Aorta (tissue), 5 donors: ENCODE data around the gene ULK4. TPM values are rescaled to one million over a fixed set of nuclear protein-coding genes. Genes with fewer than 3 reads are reported as not detected.

Experiments
- ATAC-seq: fragments of 200-7000 bp; cut with Tn5 transposase; one replicate; pipeline ENCODE4 v1.9.1; 2022; ENCODE audit warnings: moderate library complexity; ENCODE audit not compliant: low FRiP score
- DNase-seq, 2 donors: peaks; one replicate each; pipeline ENCODE4 v3.0.0-alpha.2; 2020
- H3K27ac ChIP-seq, 2 donors: one replicate each; pipeline ENCODE4 v1.5.1; 2013; ENCODE audit warnings: low read length in 2 of 2, mild to moderate bottlenecking in 2 of 2, moderate library complexity in 2 of 2, control low read depth in 1 of 2, inconsistent platforms in 1 of 2, low read depth in 1 of 2
- H3K27me3 ChIP-seq, 2 donors: one replicate each; pipeline ENCODE4 v1.6.1; 2013; ENCODE audit warnings: control low read depth in 1 of 2, low read length in 1 of 2, mild to moderate bottlenecking in 1 of 2, moderate library complexity in 1 of 2; ENCODE audit not compliant: insufficient read depth in 2 of 2, control insufficient read depth in 1 of 2
- H3K36me3 ChIP-seq, 2 donors: one replicate each; pipeline ENCODE4 v1.6.1; 2013; ENCODE audit warnings: control low read depth in 1 of 2, low read length in 1 of 2, mild to moderate bottlenecking in 1 of 2; ENCODE audit not compliant: insufficient read depth in 2 of 2, control insufficient read depth in 1 of 2
- H3K4me1 ChIP-seq, 2 donors: one replicate each; pipeline ENCODE4 v1.6.1; 2013; ENCODE audit warnings: low read length in 2 of 2, control low read depth in 1 of 2, mild to moderate bottlenecking in 1 of 2, moderate library complexity in 1 of 2; ENCODE audit not compliant: insufficient read depth in 2 of 2, control insufficient read depth in 1 of 2
- H3K4me3 ChIP-seq, 2 donors: one replicate each; pipeline ENCODE4 v1.5.1; 2013; ENCODE audit warnings: low read length in 2 of 2, control low read depth in 1 of 2, mild to moderate bottlenecking in 1 of 2
- H3K9me3 ChIP-seq: one replicate; pipeline ENCODE4 v1.6.1; 2013; ENCODE audit warnings: mild to moderate bottlenecking, low read length; ENCODE audit not compliant: control insufficient read depth
- WGBS, 2 donors: extraction: QIAGEN DNeasy Blood & Tissue Kit; methylation state at CpG; one replicate each; pipeline ENCODE4 v1.1.7; 2013; 5-methylcytosine and 5-hydroxymethylcytosine counted together
- intact Hi-C, 2 donors: fragments of 100-400 bp; cut with DNase I; formaldehyde crosslinking; loops; one replicate each; pipeline versions ENCODE4 v1.14.2 to v1.15.0; 2022
- polyA plus RNA-seq, 2 donors: library from polyadenylated mRNA; stranded (reverse); fragments of 200-250 nt; gene quantifications; one replicate each; pipeline ENCODE4 v1.2.3, GENCODE V29; 2013
- total RNA-seq, 2 donors: library from RNA; stranded (reverse); fragmentation: NEBNext Ultra II Directional; extraction: Animal tissue kit (Norgen Biotek cat#: 25700); gene quantifications; one replicate each; pipeline ENCODE4 v1.2.1, GENCODE V29; 2021
- donor health status: healthy with polysubstance abuse.
- donor health status: Bipolar disorder and iron deficiency.
- donor health status: DM: no; HTN: no; CAD: no.
- donor health status: DM: no; HTN: no; CAD: no.
- donor health status: DM: yes; HTN: yes; CAD: no.

The ULK4 gene
- total and polyA plus RNA-seq, 4 donors, result 1.1 to 15.2 (median 7.5) TPM

- no peak for DNase-seq
- no peaks in the 10 kb centered on the region for H3K9me3 ChIP-seq
- H3K27me3 ChIP-seq, result no peaks in the 10 kb centered on the region
- intact Hi-C loops, result no loop called here
- WGBS, 2 donors, result 91 to 94% methylated on average over 4 of the region's 4 CpGs
- no peak for ATAC-seq
- H3K27ac ChIP-seq, result no peak overlapping the region
- H3K4me1 ChIP-seq, result no peaks in the 10 kb centered on the region
- no peak overlapping the region for H3K4me3 ChIP-seq
- H3K36me3 ChIP-seq, result no peaks in the 10 kb centered on the region
Measured at GRCh38 chr3:41485484-41485883, 476.4 kb downstream of the ULK4 start.

GRCh38 chr3:41482134-41482533 is 479.8 kb downstream of the ULK4 start:
- no peaks in the 10 kb centered on the region for H3K9me3 ChIP-seq
- no peaks in the 10 kb centered on the region for H3K36me3 ChIP-seq
- no peak overlapping the region for H3K27ac ChIP-seq
- intact Hi-C loops, result no loop called here
- DNase-seq (no peak), ATAC-seq (no peak)
- WGBS, 2 donors, result 70 to 74% methylated on average over 2 of the region's 2 CpGs
- no peaks in the 10 kb centered on the region for H3K4me1 ChIP-seq
- no peak overlapping the region for H3K4me3 ChIP-seq
- H3K27me3 ChIP-seq, result no peaks in the 10 kb centered on the region

GRCh38 chr3:41478278-41478677 is 483.6 kb downstream of the ULK4 start:
- Histone ChIP-seq H3K4me3 (no peak overlapping the region), H3K9me3 (no peaks in the 10 kb centered on the region), H3K27ac (no peak overlapping the region), H3K36me3 (no peaks in the 10 kb centered on the region), H3K4me1 (no peaks in the 10 kb centered on the region), H3K27me3 (no peaks in the 10 kb centered on the region)
- 16 to 20% methylated on average over 1 of the region's 1 CpG for WGBS, 2 donors
- no peak for ATAC-seq
- no peak for DNase-seq
- intact Hi-C loops, result no loop called here

- intact Hi-C loops, result no loop called here
- DNase-seq (no peak), ATAC-seq (no peak)
- H3K4me3 ChIP-seq, result no peak overlapping the region
- no peak overlapping the region for H3K27ac ChIP-seq
- no peaks in the 10 kb centered on the region for H3K27me3 ChIP-seq
- 90 to 93% methylated on average over 2 of the region's 2 CpGs for WGBS, 2 donors
- H3K36me3 ChIP-seq, result no peaks in the 10 kb centered on the region
- no peaks in the 10 kb centered on the region for H3K4me1 ChIP-seq
- no peaks in the 10 kb centered on the region for H3K9me3 ChIP-seq
Measured at GRCh38 chr3:41477399-41478014, 484.4 kb downstream of the ULK4 start.

DNA sequence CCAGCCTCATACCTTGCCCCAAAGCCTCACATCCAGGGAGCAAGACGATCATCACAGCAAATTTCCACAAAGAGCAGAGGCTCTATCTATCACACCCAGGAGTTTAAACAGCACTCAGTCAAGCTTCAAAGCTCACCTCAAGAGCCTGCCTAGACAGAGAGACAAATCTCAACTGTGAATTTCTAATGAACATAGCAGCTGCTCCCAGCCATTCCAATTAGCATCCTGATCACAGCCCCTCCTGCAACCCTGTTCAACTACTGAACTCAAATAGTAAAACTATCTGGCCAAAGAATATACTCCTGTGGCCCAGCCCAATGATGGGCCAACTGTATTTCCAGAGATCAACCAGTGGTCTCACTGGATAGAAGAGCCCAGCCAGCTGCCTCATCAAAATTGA is 492.8 kb downstream of the ULK4 start:
- no peak for DNase-seq
- no peaks in the 10 kb centered on the region for H3K9me3 ChIP-seq
- intact Hi-C loops, result no loop called here

GRCh38 chr3:41467481-41467880 is 494.4 kb downstream of the ULK4 start:
- no peaks in the 10 kb centered on the region for H3K4me1 ChIP-seq
- H3K9me3 ChIP-seq, result no peaks in the 10 kb centered on the region
- DNase-seq, result no peak
- H3K4me3 ChIP-seq, result no peak overlapping the region
- WGBS, 2 donors, result 81 to 91% methylated on average over 1 of the region's 1 CpG
- H3K36me3 ChIP-seq, result peaks cover 0 to 2% of the 10 kb centered on the region in 2 donors
- intact Hi-C loops, result no loop called here
- no peaks in the 10 kb centered on the region for H3K27me3 ChIP-seq
- H3K27ac ChIP-seq, result no peak overlapping the region
- ATAC-seq, result no peak

More for the DNA sequence above, 492.8 kb downstream of the ULK4 start:
- ATAC-seq, result no peak
- no peaks in the 10 kb centered on the region for H3K27me3 ChIP-seq
- no peak overlapping the region for H3K27ac ChIP-seq
- 93 to 100% methylated on average over 1 of the region's 1 CpG for WGBS, 2 donors
- H3K36me3 ChIP-seq, result no peaks in the 10 kb centered on the region
- H3K4me1 ChIP-seq, result no peaks in the 10 kb centered on the region
- no peak overlapping the region for H3K4me3 ChIP-seq

DNA sequence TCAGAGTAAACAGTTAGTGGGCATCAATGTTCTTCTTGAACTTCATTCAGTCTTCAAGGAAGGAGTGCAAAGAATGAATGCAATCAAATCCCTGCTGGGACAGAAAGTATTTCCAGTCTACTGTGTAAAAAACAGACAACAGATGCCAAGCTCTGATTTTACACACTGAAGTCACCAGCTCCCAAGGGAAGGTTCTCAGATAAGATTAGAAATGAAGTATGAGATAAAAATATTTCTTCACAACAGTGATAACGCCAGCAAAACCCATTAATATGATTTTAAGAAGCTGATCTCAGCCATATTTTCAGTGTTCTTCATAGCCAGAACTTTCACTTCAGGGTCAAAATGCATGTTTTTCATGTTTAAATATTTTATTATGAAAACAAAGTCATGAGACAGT is 497.0 kb downstream of the ULK4 start:
- DNase-seq, result no peak
- intact Hi-C loops, result no loop called here
- WGBS, 2 donors, result 2 to 3% methylated on average over 1 of the region's 1 CpG
- Histone ChIP-seq H3K4me1 (no peaks in the 10 kb centered on the region), H3K4me3 (no peak overlapping the region), H3K9me3 (no peaks in the 10 kb centered on the region), H3K36me3 (peaks cover 0 to 2% of the 10 kb centered on the region in 2 donors), H3K27ac (no peak overlapping the region), H3K27me3 (no peaks in the 10 kb centered on the region)
- ATAC-seq, result peak; percentile 26

DNA sequence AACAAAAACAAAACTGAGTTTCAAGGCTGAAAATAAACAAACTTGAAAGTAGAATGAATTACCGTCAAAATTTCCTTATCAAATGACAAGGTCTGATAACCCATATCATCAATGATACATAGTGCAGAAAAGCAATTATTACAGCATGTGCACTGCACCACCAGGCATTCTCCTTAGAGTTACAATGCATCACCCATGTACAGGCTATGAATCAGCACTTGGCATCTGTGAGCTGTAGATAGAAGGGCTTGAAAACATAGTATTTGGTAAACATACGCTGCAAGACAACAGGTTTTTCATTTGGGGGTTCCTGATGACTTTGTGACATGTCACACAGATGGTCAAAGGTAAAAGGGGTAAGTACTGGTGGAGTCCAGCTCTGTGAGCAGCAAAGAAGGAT is 497.5 kb downstream of the ULK4 start:
- intact Hi-C loops, result no loop called here
- DNase-seq, result no peak
- H3K27ac ChIP-seq, result no peak overlapping the region
- H3K36me3 ChIP-seq, result peaks cover 0 to 2% of the 10 kb centered on the region in 2 donors
- no peaks in the 10 kb centered on the region for H3K9me3 ChIP-seq
- no peaks in the 10 kb centered on the region for H3K27me3 ChIP-seq
- WGBS, 2 donors, result 32 to 33% methylated on average over 2 of the region's 2 CpGs
- no peak overlapping the region for H3K4me3 ChIP-seq
- H3K4me1 ChIP-seq, result no peaks in the 10 kb centered on the region
- no peak for ATAC-seq

DNA sequence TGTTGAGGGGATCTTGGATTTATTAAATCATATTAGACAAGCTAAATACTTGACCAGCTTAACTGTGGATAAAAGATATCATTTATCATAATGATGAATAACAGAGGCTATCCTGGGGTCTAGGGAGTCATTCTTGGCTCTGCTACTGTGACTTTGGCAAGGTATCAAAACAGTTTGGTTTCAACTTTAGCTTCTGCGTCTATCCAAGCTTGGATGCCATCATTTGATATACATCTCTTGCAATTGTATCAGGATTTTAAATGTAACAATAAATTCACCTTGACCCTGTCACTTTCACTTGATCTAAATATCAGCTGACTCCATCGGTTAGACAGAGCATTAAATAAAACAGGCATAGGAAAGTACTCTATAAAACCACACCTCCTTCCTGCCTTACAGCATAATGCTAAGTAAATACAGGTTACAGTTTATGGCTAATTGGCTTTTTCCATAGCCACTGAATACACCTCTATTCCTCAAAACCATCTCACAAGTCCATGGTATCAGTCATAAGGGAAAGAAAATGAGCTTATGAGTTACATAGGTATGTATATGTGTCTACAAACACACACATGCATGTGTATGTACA is 499.7 kb downstream of the ULK4 start:
- Histone ChIP-seq H3K36me3 (peaks cover 0 to 2% of the 10 kb centered on the region in 2 donors), H3K4me3 (no peak overlapping the region), H3K9me3 (no peaks in the 10 kb centered on the region), H3K27me3 (no peaks in the 10 kb centered on the region), H3K27ac (no peak overlapping the region), H3K4me1 (no peaks in the 10 kb centered on the region)
- DNase-seq (no peak), ATAC-seq (no peak)
- intact Hi-C loops, result no loop called here
- WGBS, 2 donors, result 67 to 73% methylated on average over 2 of the region's 2 CpGs
